AG09309 (cell line): ENCODE data around the gene SHROOM3.
A peak's percentile ranks its signal among the peaks of the same experiment; 100 is the strongest.
"Not testable (repeated sequence)": the region's sequence is repeated elsewhere in the genome, so short reads cannot be mapped to it uniquely, and the experiment has no call there.

Experiments used
- DNase-seq: peaks from one replicate; pipeline ENCODE4 v3.0.0-alpha.2; 2010; ENCODE audit warnings: low read depth
- H3K4me3 ChIP-seq: 2 replicates; pipeline ENCODE4 v1.5.1; 2011; ENCODE audit warnings: mild to moderate bottlenecking, low read depth, low read length, moderate library complexity; ENCODE audit not compliant: control insufficient read depth
- TF ChIP-seq, protein P1 (sequence below): IDR thresholded peaks from 2 replicates; pipeline ENCODE4 v1.5.1; 2011; ENCODE audit warnings: mild to moderate bottlenecking, low read depth, low read length, inconsistent platforms; ENCODE audit not compliant: insufficient read depth, control insufficient read depth; ENCODE audit errors: missing control alignments

The SHROOM3 gene

GRCh38 chr4:76723373-76723772 is 288.3 kb downstream of the SHROOM3 start:
- DNase-seq: no peak
- H3K4me3 ChIP-seq: no peak overlapping the region
- TF ChIP-seq, protein P1, sequence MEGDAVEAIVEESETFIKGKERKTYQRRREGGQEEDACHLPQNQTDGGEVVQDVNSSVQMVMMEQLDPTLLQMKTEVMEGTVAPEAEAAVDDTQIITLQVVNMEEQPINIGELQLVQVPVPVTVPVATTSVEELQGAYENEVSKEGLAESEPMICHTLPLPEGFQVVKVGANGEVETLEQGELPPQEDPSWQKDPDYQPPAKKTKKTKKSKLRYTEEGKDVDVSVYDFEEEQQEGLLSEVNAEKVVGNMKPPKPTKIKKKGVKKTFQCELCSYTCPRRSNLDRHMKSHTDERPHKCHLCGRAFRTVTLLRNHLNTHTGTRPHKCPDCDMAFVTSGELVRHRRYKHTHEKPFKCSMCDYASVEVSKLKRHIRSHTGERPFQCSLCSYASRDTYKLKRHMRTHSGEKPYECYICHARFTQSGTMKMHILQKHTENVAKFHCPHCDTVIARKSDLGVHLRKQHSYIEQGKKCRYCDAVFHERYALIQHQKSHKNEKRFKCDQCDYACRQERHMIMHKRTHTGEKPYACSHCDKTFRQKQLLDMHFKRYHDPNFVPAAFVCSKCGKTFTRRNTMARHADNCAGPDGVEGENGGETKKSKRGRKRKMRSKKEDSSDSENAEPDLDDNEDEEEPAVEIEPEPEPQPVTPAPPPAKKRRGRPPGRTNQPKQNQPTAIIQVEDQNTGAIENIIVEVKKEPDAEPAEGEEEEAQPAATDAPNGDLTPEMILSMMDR: peak; percentile 52

DNA sequence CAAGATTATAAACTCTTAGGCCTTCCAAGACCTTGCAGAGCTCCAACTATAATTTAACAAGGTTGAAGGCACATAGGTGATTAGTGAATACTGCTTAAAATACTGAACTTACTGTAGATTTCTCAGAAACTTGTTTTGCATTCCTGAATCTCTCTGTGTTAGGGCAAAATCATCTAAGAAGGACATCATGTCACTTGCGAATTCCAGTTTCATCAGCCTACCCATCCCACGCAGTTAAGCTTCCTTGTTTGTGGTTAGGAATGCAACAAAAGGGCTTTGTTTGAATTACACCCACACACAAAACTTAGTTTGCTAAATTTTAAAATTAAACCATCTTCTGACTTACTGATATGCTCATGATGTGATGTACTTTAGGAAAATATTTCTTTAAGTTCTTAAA is 288.9 kb downstream of the SHROOM3 start:
- TF ChIP-seq, protein P1: no peak
- H3K4me3 ChIP-seq: no peak overlapping the region
- DNase-seq: peak; percentile 71

DNA sequence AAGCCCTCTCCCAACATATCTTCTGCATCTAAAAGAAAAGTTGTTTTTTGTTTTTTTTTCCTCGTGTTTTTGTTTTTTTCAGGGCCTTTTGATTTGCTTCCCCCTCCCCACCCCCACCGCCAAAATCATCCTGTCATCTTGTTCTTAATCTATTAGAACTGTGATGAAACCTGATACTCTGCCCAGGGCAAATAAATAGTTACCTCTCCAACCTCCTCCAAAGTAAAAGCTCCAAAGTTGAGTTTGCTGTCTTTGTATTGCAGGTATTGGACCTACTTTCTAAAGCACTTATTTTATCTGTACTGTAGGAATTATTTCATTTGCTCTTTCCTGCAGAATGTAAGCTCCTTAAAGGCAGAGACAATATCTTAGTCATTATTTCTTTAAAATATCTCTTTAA is 290.0 kb downstream of the SHROOM3 start:
- DNase-seq: no peak
- no peak overlapping the region for H3K4me3 ChIP-seq
- TF ChIP-seq, protein P1: no peak

- TF ChIP-seq, protein P1: no peak
- no peak for DNase-seq
- no peak overlapping the region for H3K4me3 ChIP-seq
These were observed 291.1 kb downstream of the SHROOM3 start for GRCh38 chr4:76726176-76726575.

DNA sequence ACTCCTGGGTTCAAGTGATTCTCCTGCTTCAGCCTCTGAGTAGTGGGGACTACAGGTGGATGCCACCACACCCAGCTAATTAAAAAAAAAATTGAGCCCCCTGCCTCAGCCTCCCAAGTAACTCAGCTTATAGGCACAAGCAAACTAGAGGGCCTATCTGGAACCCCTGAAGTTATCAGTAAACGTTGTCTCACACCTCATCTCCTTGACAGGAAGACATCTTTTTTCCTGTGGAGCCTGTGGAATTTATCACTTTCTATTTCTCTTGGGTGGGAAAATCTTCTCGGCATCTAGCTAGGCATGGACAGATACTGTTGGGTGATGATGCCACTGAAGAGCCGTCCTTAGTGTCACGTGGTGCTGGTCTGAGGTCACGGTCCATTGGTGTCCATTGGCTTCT is 291.6 kb downstream of the SHROOM3 start:
- no peak for DNase-seq
- no peak overlapping the region for H3K4me3 ChIP-seq
- TF ChIP-seq, protein P1: no peak

DNA sequence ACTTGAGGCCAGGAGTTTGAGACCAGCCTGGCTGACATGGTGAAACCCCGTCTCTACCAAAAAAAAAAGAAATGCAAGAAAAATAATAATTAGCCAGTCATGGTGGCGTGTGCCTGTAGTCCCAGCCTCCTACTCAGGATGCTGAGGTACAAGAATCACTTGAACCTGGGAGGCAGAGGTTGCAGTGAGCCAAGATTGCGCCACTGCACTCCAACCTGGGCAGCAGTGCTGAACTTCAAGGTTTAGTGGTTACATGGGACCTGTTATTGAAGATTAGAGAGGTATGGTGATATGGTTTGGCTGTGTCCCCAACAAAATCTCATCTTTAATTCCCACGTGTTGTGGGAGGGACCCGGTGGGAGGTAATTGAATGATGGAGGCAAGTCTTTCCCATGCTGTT is 292.9 kb downstream of the SHROOM3 start:
- DNase-seq, H3K4me3 ChIP-seq: not testable (repeated sequence)

GRCh38 chr4:76729460-76729859 is 294.4 kb downstream of the SHROOM3 start:
- DNase-seq: no peak
- TF ChIP-seq, protein P1: no peak
- H3K4me3 ChIP-seq: no peak overlapping the region
